ENCODE results near the gene HIRIP3. TPM values are rescaled to one million over a fixed set of nuclear protein-coding genes. Genes with fewer than 3 reads are reported as not detected.
"Not testable (repeated sequence)": the region's sequence is repeated elsewhere in the genome, so short reads cannot be mapped to it uniquely, and the experiment has no call there.

Gene HIRIP3
- total RNA-seq, 1 donor = 13.6 TPM

DNA sequence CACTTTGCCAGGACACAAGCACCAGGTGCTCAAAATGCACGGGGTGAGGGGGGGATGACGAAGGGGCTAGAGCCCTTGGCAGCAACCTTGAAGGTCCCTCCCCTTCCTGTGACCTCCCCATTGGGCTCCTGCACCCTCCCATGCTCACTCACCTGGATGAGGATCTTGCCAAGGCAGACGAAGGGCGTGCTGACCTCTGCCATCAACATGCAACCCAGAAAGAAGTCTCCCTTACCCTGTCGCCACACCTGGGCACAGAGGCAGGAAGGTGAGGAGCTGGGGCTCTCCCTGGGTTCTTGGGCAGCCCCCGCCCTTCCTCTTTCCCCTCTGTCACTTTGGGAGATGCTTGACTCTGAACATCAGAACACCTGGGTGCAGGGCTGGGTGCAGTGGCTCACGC, 30.2 kb upstream of the HIRIP3 start:
- DNase-seq (ENCODE audit: low read depth) = no peak
- TF ChIP-seq, protein P1, sequence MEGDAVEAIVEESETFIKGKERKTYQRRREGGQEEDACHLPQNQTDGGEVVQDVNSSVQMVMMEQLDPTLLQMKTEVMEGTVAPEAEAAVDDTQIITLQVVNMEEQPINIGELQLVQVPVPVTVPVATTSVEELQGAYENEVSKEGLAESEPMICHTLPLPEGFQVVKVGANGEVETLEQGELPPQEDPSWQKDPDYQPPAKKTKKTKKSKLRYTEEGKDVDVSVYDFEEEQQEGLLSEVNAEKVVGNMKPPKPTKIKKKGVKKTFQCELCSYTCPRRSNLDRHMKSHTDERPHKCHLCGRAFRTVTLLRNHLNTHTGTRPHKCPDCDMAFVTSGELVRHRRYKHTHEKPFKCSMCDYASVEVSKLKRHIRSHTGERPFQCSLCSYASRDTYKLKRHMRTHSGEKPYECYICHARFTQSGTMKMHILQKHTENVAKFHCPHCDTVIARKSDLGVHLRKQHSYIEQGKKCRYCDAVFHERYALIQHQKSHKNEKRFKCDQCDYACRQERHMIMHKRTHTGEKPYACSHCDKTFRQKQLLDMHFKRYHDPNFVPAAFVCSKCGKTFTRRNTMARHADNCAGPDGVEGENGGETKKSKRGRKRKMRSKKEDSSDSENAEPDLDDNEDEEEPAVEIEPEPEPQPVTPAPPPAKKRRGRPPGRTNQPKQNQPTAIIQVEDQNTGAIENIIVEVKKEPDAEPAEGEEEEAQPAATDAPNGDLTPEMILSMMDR (IDR thresholded peaks at IDR 0.05; ENCODE audit: insufficient read depth, low read length) = no peak
- H3K4me3 ChIP-seq (ENCODE audit: low read depth, low read length) = no peak overlapping the region

DNA sequence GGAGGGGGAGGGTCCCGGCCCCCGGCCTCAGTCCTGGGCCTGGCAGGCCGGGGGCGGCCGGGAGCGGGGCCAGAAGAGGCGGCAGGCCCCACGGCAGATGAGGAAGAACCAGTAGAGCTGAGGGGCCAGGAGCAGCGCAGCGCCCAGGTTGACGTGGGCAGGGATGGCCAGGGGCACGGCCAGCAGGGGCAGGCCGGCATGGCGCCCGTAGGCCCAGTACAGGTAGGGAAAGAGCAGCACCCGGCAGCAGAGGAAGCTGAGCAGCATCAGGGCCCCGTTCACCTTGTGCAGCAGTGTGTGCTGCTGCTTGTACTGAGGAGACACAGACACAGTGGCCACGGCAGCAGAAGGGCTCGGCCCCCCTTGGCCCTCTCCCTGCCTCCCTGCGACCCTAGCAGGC, 29.7 kb upstream of the HIRIP3 start:
- H3K4me3 ChIP-seq (ENCODE audit: low read depth, low read length) = no peak overlapping the region
- DNase-seq (ENCODE audit: low read depth) = no peak
- TF ChIP-seq, protein P1 (IDR thresholded peaks at IDR 0.05; ENCODE audit: insufficient read depth, low read length) = no peak

DNA sequence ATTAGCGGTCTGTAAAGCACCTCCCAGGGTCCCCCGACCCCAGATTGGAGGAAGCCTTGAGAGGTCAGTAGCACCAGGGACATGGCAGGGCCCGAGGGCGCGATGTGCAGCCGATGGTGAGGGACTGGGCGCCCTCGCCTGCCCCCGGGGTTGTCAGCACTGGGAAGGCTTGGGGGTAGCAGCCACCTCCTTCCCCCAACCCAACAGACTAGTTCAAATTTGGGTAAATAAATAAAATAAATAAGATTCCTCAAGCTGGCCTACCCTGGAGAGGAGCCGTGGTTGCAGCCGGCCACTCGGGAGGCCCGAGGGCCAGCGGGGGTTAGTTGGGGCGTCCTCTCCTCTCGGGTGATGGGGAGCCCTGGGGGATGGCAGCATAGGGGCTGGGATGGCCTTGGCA, 29.0 kb upstream of the HIRIP3 start:
- no peak overlapping the region for H3K4me3 ChIP-seq (ENCODE audit: low read depth, low read length)
- no peak for DNase-seq (ENCODE audit: low read depth)
- TF ChIP-seq, protein P1 (IDR thresholded peaks at IDR 0.05; ENCODE audit: insufficient read depth, low read length) = no peak

DNA sequence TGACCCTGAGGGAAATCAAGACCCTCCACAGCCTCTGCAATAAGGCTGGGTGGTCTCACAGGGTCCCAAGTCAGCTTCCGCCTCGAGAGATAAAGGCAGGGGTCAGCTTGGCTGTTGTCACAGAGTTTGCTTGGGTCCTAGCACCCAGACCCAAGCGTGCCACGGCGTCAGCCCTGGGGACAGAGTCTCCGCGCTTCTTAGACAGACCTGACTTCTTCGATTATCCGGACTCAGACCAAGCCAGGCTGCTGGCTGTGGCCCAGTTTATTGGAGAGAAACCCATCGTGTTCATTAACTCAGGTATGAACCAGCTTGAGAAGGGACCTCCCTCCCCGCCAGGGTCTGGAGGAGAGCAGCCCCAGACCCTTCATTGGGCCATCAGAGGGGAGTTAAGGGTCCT, 28.2 kb upstream of the HIRIP3 start:
- DNase-seq (ENCODE audit: low read depth) = no peak
- TF ChIP-seq, protein P1 (IDR thresholded peaks at IDR 0.05; ENCODE audit: insufficient read depth, low read length) = no peak
- no peak overlapping the region for H3K4me3 ChIP-seq (ENCODE audit: low read depth, low read length)

DNA sequence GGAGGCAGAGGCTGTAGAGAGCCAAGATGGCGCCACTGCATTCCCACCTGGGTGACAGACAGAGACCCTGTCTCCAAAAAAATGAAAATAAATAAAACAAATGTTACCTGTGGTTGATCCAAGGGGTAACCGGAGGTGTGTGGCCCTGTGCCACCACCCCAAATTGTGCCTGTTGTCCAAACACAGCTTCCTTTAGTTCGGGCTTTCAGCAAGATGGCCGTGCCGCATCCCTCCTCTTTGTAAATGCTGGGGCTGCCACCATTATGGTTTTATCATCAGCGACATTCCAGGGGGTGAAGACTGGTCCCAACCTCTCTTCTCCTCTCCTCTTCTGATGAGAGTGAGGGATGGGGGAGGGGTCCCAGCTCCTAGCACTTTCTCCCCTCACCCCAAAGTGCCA, 27.5 kb upstream of the HIRIP3 start, which contains the start of gene C16orf92:
Gene C16orf92 (plus strand): TSS at position 312 of the 400 bp plus-strand sequence. CDS start 143 bp downstream, outside the sequence.
- TF ChIP-seq, protein P1 (IDR thresholded peaks at IDR 0.05; ENCODE audit: insufficient read depth, low read length) = no peak
- no peak for DNase-seq (ENCODE audit: low read depth)
- no peak within 1 kb of the TSS for H3K4me3 ChIP-seq (ENCODE audit: low read depth, low read length)

DNA sequence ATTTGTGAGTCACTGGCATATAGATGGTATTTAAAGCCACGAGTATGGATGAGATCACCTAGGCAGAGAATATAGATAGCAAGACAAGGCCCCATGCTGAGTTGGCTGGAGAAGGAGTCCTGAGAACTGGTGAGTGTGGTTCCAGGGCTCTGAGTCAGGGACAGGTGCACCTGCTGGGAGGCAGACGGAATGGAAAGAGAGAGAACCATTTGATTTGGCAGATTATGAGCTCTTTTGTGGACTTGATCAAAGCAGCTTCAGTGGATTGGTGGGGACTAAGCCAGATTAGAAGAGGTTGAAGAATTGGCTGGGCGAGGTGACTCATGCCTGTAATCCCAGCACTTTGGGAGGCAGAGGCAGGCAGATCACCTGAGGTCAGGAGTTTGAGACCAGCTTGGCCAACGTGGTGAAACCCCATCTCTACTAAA, 23.3 kb upstream of the HIRIP3 start:
- TF ChIP-seq, protein P1 (IDR thresholded peaks at IDR 0.05; ENCODE audit: insufficient read depth, low read length) = no peak
- DNase-seq (ENCODE audit: low read depth) = no peak
- H3K4me3 ChIP-seq (ENCODE audit: low read depth, low read length) = no peak overlapping the region

DNA sequence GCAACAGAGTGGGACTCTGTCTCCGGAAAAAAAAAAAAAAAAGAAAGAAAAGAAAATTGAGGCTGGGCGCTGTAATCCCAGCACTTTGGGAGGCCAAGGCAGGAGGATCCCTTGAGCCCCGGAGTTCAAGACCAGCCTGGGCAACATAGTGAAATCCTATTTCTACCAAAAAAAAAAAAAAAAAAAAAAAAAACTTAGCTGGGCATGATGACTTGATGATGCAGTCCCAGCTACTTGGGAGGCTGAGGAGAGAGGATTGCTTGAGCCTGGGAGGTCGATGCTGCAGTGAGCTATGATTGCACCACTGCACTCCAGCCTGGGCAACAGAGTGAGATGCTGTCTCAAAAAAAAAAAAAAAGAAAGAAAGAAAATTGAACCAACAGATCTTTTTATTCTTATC, 22.5 kb upstream of the HIRIP3 start:
- H3K4me3 ChIP-seq (ENCODE audit: low read depth, low read length); DNase-seq (ENCODE audit: low read depth): not testable (repeated sequence)

Measured in fibroblast of the aortic adventitia (primary cell).